Cerebellar cortex (tissue), 1 donor: ENCODE results near the gene TLR9.
A peak's percentile ranks its signal among the peaks of the same experiment; 100 is the strongest.
"Not testable (repeated sequence)": the region's sequence is repeated elsewhere in the genome, so short reads cannot be mapped to it uniquely, and the experiment has no call there.

ENCODE experiments used
- DNase-seq: peaks from one replicate; pipeline ENCODE4 v3.0.0-alpha.2; 2015; ENCODE audit warnings: low spot score

Gene TLR9, protein sequence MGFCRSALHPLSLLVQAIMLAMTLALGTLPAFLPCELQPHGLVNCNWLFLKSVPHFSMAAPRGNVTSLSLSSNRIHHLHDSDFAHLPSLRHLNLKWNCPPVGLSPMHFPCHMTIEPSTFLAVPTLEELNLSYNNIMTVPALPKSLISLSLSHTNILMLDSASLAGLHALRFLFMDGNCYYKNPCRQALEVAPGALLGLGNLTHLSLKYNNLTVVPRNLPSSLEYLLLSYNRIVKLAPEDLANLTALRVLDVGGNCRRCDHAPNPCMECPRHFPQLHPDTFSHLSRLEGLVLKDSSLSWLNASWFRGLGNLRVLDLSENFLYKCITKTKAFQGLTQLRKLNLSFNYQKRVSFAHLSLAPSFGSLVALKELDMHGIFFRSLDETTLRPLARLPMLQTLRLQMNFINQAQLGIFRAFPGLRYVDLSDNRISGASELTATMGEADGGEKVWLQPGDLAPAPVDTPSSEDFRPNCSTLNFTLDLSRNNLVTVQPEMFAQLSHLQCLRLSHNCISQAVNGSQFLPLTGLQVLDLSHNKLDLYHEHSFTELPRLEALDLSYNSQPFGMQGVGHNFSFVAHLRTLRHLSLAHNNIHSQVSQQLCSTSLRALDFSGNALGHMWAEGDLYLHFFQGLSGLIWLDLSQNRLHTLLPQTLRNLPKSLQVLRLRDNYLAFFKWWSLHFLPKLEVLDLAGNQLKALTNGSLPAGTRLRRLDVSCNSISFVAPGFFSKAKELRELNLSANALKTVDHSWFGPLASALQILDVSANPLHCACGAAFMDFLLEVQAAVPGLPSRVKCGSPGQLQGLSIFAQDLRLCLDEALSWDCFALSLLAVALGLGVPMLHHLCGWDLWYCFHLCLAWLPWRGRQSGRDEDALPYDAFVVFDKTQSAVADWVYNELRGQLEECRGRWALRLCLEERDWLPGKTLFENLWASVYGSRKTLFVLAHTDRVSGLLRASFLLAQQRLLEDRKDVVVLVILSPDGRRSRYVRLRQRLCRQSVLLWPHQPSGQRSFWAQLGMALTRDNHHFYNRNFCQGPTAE

DNA sequence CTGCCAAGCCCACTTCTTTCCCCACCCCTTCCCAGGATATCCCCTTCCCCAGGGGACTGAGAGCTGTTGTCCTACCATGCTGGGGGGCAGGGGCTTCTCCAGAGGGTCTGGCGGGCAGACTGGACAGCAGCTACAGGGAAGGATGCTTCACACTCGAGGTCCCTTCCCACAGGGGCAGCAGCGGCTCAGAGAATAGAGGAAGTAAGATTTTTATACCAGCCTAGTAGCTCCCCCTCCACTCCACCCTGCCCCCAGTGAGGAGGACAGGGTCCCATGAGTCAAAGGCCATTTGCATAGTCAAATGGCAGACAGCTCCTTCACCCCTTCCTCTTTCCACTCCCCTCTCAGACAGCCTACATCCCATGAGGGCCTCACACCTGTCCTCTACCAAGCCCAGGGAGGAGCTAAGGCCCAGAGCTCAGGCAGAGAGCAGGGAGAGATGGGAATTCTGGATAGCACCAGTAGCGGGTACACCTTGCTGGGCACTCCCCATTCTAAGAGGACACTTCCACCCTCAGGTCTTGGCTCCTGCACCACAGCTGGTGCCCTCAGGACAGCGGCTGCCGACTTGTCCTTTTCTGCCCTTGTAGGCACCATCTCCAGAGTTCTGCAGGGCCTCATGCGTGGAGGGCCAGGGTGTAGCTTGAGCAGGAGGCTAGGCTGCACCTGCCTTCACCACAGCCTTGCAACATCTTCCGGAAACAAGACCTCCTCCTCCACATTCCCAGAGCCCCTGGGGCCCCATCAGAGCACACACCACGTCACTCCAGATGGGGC, at the start of gene TLR9:
TLR9 (minus strand) TSS at position 194 of the 777 bp plus-strand sequence; CDS start at position 78, 116 bp downstream.
- DNase-seq = no peak

DNA sequence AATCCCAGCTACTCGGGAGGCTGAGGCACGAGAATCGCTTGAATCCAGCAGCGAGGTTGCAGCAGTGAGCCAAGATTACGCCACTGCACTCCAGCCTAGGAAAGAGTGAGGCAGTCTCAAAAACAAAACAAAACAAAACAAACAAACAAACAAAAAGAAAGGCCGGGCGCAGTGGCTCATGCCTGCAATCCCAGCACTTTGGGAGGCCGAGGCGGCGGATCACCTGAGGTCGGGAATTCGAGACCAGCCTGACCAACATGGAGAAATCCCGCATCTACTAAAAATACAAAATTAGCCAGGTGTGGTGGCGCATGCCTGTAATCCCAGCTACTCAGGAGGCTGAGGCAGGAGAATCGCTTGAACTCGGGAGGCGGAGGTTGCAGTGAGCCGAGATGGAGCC, 49.3 kb upstream of the TLR9 start:
- DNase-seq = not testable (repeated sequence)

DNA sequence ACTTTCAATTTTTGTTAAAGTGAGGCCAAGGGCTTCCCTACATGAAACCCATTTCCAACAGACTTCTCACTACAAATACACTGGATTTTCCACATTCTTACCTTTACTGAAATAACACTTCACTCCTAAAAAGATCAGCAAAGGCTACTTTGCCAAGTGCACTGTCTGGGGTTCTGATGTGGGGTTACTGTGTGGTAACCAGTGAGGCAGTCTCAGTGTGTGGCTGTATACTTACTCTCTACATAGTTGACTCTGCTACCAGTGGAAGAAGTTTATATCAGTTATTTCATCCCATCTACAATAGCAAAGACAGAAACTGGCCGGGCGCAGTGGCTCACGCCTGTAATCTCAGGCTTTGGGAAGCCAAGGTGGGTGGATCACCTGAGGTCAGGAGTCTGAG, 47.4 kb upstream of the TLR9 start:
- no peak for DNase-seq

DNA sequence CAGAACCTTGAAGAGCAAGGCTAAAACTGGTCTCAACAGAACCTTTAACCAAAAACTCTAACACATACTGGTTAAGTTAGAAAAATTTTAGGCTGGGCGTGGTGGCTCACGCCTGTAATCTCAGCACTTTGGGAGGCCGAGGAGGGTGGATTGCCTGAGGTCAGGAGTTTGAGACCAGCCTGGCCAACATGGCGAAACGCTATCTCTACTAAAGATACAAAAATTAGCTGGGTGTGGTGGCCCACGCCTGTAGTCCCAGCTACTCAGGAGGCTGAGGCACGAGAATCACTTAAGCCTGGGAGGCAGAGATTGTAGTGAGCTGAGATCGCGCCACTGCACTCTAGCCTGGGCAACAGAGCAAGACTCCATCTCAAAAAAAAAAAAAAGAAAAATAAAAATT, 46.7 kb upstream of the TLR9 start:
- DNase-seq = not testable (repeated sequence)

DNA sequence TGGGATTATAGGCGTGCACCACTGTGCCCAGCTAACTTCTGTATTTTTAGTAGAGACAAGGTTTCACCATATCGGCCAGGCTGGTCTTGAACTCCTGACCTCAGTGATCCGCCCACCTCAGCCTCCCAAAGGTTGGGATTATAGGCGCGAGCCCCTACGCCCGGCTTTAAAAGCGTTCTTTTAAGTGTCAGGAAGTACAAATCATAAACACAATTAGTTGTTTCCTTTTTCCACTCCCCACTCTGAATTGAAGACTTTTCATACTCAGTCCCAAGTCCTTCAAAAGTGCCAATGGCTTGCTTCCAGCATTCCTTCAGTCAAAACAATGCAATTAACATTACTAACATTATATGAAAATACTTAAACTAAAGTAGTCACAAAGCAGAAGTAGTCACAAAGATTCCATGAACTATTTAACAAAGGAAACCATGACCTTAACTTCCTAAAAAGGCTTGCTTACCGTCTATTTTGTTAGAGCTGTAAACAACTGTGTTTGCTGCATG, 44.9 kb upstream of the TLR9 start:
- DNase-seq = no peak

DNA sequence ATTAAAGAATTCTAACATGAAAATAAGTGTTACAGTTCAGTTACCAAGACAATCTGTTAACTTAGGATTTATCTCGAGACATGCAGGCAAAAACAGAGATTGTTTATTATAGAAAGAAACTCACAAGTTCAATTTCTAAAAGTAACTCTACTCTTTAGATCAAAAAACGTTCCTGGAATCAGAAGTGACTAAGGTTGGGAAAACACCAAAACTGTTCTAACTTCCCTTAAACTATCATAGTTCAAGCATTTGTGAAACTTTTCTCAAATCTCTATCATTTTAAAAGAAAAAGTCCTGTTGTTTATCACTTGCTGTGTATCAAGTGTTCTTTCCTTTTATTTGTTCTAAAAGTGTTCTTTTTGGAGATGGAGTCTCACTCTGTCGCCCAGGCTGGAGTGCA, 44.3 kb upstream of the TLR9 start:
- no peak for DNase-seq

DNA sequence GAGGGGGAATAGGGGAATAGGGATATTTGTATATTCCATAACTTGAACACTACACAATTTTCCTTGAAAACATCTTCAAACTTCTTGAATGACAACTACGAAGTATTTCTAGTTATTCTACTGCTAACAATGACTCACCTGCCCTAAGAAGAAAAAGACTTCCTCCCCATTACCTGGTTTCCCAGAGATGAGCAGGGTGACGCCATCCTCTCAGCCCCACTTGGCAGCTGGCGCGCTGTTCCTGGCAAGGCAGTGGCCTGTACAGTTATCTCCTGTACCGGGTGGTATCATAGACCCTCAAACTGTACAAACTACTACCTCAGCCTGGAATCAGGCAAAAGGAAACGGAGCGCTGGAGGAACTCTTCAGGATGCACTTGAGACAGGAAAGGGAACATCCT, 42.6 kb upstream of the TLR9 start:
- DNase-seq = no peak

DNA sequence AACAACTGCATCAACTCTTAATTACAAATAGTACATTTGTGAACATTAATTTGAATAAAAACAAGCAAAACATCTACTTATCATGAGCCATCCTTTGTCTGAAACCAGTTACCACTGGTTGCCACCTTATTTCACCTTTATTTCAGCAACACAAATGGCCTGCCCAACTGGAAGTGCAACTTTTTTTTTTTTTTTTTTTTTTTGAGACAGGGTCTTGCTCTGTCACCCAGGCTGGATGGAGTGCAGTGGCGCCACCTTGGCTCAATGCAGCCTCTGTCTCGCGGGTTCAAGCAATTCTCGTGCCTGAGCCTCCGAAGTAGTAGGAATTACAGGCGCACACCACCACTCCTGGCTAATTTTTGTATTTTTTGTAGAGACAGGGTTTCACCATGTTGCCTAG, 39.9 kb upstream of the TLR9 start:
- DNase-seq = no peak

DNA sequence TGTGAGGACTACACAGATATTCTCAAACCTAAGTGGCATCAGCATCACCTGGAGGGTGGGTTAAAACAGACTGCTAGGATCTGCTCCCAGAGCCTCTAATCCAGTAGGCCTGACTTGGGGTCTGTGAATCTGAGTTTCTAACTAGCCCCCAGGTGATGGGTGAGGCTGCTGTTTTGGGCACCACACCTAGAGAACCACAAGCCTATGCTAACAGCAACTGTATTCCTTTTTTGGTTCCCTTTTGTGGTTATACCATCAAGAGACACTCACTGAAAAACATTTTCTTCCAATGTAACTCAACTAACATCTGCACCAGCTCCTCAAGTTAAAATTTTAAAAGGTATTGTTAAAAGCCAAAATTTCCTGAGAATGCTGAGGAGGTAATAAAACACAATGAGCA, 37.0 kb upstream of the TLR9 start:
- DNase-seq = no peak

DNA sequence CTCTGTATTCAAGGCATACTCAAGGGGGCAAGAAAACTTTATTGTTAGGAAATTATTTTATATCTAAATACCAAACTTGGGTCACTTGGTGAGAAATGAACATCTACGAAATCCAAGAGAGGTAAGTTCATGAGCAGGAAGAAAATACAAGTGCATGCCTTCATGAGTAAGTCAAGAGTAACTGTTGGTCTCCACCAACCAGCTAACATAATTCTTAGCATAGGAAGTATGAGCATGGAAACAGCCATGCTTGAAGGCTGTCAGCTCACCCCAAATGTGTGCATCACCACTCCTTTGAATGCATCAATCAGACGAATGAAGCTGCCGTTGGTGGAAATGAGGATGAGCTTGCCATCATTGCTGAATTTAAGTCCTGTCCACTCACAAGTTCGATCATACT, 34.0 kb upstream of the TLR9 start:
- no peak for DNase-seq

DNA sequence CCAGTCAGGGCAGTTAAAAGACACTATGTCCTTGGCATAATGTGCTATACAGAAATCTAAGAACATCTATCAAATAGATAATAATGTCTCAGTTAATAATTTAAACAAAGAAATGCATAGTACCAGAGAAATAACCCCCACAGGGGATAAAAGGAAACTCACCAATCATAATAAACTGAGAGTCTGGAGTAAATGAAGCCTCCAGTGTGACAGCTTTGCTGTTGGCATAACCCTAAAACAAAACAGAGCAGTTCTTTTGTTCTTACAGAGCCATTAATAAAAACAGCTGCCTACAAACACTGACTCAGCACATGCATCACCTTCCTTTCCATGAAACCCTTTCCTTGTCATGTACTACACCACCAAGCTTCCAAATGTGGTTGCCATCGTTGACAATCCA, 33.6 kb upstream of the TLR9 start:
- no peak for DNase-seq

DNA sequence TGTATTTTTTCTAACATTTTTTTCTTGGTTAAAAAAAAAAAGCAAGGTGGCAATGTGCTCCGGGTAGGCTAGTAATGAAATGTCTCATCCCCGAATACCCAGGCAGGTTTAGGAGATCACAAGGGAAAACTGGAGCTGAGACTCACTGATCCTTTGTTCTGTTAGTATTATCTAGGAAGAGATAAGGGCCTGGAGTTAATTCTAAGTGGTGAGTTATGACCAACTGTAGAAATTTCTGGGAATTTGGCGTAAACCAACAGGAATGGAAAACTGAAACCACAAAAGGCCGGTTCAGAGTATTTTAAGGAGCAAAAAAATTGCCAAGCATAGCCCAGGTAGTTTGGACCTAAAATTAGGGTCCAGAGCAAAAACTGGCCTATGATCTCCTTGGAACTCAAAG, 32.5 kb upstream of the TLR9 start:
- DNase-seq = no peak

DNA sequence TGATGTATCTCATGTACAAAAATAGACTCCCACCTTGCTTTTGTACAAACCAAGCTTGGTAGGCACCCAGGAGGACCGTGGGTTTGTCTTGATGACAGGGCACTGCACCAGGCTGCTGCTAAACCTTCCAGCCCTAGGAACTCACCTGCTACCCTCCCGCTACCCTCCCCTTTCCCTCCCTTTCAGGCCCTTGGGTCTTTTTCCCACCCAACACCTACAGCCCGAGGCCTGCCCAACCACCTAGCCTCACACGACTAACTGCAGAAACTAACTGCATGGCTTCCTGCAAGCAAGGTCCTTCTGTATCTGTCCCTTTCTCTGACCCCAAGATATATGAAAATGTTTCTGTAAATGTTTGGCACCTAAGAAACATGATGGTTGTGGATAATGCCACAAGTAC, 31.2 kb upstream of the TLR9 start:
- DNase-seq = no peak

DNA sequence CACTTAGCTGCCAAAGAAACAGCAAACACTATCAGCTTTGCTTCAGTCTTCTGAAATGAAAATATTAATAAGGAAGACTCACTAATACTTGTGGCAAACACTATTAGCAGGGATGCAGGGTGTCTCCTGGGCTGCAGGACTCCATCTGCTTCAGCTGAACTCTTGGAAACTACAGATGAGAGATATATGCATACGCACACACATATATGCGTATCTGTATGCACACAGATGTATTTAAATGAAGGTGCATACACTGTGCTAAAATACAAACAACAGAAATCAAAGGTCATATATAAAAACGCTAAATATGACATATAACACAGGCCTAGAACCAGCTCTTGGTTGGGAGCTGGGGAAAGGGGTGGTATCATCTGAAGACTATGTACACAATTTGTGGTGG, 30.7 kb upstream of the TLR9 start:
- DNase-seq = no peak

DNA sequence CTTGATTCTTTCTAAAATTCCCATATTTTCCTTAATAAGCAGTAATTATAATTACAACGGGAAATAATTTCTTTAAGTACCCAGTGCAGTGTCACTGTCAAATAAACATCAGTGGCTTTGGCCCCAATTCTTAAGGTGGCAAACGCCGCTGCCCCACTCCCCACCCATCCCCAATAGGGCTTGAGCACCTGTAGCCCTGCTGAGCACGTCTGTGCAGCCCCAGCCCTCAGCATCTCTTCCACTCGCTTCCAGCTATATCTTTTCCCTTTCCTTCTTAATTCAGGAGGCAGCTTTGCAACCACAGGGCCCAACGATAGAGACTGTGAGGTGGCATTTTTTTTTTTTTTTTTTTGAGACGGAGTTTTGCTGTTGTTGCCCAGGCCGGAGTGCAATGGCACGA, 29.2 kb upstream of the TLR9 start:
- DNase-seq = no peak

DNA sequence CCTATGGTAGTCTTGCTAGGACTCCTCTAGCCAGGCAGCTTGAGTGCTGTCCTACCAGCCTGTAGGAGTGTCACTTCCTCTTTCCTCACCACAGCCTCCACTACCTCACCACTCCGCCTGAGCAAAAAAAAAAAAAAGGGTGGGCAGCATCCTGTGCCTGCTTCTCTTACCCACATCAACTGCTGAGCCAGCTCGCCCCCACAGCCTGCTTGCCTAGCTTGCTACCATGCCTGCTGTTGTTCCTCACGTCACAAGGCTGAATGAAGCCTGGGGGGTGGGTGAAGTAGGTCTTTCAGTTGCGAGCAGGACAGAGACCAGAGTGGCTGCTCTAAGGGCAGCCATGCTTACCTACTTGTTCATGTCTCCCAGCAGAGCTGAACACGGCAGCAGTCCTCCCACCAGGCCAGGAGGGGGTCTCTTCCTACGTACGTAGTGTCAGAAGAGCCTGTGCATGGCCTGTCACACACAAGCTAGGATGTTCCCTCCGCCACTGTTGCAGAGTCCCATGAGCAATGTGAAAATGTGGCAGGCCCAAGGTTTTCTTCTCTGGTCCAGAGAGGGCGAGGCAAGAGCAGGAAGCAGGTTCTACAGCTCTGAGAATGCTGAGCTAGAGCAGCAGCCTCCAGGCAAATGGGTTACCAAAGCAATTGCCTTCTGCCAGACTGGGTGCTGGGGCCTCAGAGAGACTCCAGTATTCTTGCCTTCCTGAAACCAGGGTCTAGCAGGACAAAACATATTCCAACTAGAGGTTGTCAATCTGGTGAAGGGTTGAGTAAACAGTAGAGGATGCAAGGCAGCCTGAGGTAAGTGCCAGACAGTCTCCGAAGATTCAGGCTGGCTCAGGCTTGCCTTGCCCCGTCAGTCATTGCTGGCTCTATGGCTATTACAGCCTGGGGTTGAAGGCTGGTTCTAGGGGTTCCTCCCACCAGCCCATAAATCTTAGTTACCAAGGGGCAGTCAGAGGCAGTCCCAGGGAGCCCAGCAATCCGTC, 28.2 kb upstream of the TLR9 start:
- DNase-seq = no peak

DNA sequence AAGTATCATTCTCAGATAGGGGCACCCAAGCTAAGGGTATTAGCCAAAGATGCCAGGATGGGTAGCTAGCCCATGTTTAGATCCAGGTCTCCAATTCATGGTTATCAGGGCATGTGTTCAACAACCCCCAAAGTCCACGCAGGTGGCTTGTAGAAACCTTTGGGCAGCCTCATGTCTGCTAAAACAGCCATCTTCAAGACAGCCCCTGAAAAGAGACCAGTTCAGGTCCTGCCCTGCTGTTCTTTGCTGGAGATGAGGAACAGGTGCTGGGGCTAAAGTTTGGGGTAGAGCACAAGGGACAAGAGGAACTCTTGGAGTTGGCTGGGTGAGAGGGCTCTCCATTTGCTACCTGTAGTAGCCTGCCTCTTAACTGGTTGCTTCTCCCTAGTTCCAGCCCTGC, 24.7 kb upstream of the TLR9 start:
- no peak for DNase-seq

DNA sequence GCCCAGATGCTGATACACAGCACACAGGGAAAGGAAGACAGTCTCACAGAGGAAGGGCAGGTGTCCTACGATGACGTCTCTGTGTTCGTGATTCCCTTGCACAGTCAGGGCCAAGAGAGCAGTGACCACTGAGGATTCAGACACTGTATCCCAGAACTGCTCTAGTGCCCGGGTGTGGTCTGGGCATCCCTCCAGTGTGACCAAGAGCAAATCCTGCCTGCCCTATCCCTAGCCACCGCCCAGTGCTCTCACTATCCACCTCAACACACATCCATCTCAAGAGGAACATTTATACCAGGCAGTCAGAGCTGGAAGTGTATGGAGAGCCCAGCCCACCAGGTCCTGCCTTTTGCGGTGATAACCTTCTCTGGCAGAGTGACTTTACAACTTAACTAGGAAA, 24.2 kb upstream of the TLR9 start:
- no peak for DNase-seq

DNA sequence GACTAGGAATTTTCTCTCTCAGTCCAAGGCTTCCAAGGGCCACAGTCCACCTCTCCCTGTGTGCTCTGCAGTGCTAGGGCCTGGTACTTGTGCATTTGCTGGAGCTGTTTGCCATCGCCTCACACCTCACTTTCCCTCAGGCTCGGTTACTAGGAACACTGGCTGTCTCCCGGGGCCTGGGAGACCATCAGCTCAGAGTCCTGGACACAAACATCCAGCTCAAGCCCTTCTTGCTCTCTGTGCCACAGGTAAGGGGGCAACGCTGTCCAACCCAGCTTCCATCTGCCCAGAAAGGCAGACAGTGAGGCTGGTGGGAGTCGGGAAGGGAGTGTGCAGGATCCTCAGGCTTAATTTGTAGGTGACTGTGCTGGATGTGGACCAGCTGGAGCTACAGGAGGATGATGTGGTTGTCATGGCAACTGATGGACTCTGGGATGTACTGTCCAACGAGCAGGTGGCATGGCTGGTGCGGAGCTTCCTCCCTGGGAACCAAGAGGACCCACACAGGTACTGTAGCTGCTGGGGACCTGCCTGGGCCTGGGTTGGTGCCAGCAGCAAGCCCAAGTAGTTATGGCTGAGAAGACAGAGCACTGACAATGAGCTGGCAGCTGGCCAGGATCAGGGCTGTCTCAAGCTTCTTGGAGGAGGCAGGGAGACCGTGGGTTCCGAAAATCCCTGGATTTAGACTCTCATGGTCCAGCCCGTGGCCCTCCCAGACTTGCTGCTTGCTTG, 23.5 kb upstream of the TLR9 start:
- peak; percentile 96 for DNase-seq

DNA sequence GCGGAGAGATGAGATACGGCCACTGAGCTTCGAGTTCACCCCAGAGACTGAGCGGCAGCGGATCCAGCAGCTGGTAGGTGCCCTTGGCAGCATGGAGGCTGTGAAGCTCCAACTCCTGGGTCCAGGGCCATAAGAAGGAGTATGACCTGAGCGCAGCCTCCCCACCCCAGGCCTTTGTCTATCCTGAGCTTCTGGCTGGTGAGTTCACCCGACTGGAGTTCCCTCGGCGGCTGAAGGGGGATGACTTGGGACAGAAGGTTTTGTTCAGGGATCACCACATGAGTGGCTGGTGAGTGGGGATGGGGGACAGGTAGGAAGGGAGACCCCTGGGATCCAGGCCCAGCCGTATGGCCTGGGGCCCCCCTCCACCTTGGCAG, 22.7 kb upstream of the TLR9 start:
- DNase-seq = no peak
